GM12801 (cell line): ENCODE results near the gene NR6A1.

Source experiments
- TF ChIP-seq, protein P1 (sequence below): IDR thresholded peaks from one replicate; pipeline ENCODE4 v1.5.1; 2011; ENCODE audit warnings: control low read depth; ENCODE audit not compliant: insufficient read length; ENCODE audit errors: extremely low read depth

NR6A1 gene

GRCh38 chr9:124771021-124771866 lies at the start of gene NR6A1:
Gene NR6A1, minus strand, starts transcription at chr9:124771311.
- TF ChIP-seq, protein P1, sequence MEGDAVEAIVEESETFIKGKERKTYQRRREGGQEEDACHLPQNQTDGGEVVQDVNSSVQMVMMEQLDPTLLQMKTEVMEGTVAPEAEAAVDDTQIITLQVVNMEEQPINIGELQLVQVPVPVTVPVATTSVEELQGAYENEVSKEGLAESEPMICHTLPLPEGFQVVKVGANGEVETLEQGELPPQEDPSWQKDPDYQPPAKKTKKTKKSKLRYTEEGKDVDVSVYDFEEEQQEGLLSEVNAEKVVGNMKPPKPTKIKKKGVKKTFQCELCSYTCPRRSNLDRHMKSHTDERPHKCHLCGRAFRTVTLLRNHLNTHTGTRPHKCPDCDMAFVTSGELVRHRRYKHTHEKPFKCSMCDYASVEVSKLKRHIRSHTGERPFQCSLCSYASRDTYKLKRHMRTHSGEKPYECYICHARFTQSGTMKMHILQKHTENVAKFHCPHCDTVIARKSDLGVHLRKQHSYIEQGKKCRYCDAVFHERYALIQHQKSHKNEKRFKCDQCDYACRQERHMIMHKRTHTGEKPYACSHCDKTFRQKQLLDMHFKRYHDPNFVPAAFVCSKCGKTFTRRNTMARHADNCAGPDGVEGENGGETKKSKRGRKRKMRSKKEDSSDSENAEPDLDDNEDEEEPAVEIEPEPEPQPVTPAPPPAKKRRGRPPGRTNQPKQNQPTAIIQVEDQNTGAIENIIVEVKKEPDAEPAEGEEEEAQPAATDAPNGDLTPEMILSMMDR: no peak

GRCh38 chr9:124818431-124819281 lies 47.5 kb upstream of the NR6A1 start:
- TF ChIP-seq, protein P1: no peak

DNA sequence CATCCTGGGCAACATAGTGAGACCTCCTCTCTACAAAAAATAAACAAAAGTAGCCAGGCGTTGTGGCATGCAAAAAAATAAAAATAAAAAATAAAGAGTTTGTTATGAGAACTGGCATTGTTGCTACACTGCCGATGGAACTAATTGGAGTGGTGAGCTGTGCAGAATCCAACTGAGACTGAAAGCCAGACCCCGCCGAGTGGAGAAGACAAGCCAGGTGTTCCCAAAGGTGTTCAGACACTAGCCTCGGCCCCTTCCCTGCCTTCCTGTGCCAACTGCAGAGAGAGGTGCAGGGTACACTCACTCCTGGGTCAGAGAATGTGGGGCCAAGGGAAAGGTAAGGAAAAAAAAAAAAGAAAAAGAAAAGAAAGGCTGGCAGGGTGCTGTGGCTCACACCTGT lies 44.5 kb upstream of the NR6A1 start:
- TF ChIP-seq, protein P1: no peak

GRCh38 chr9:124814164-124814535 lies 43.0 kb upstream of the NR6A1 start:
- TF ChIP-seq, protein P1: no peak

GRCh38 chr9:124813501-124814163 lies 42.5 kb upstream of the NR6A1 start:
- TF ChIP-seq, protein P1: no peak

DNA sequence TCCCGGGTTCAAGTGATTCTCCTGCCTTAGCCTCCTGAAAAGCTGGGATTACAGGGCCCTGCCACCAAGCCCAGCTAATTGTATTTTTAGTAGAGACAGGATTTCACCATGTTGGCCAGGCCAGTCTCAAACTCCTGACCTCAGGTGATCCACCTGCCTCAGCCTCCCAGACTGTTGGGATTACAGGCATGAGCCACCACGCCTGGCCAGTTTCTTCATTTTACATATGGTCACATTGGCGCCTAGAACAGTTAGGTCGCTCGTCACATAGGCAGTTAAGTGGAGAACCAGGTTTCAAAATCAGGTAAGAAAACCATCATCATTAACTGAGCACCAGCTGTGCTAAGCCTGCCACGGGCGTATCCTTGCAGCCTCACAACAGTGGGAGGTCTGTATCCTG lies 41.9 kb upstream of the NR6A1 start:
- TF ChIP-seq, protein P1: no peak

DNA sequence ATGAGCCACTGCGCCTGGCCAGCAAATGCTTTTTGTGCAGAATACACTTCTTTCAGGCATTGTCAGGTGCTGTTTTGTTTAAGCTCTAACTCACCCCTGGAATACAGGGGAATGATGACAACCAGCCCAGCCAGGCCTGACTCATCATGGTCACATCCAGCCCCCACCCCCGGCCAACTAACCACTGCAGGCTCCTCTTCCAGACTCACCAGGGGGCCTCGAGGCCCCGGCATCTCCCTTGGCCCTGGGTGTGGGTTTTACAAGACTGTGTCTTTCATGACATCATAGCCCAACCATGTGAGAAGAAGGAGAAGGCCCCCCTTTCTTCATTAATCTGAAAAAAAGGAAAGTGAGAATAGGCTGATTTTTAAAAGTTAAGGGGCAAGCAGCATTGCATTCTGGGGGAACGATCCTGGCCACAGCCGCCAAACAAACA lies 41.3 kb upstream of the NR6A1 start:
- TF ChIP-seq, protein P1: no peak
